HG03432 (cell line): ENCODE data around the gene ANKMY1.
A peak's percentile ranks its signal among the peaks of the same experiment; 100 is the strongest.
"Not testable (repeated sequence)": the region's sequence is repeated elsewhere in the genome, so short reads cannot be mapped to it uniquely, and the experiment has no call there.

Experiments
- ATAC-seq: cut with Tn5 transposase; IDR thresholded peaks from one replicate; pipeline ENCODE4 v1.9.1; 2021; ENCODE audit warnings: mild to moderate bottlenecking, moderate library complexity; ENCODE audit not compliant: unreplicated experiment

ANKMY1 gene

DNA sequence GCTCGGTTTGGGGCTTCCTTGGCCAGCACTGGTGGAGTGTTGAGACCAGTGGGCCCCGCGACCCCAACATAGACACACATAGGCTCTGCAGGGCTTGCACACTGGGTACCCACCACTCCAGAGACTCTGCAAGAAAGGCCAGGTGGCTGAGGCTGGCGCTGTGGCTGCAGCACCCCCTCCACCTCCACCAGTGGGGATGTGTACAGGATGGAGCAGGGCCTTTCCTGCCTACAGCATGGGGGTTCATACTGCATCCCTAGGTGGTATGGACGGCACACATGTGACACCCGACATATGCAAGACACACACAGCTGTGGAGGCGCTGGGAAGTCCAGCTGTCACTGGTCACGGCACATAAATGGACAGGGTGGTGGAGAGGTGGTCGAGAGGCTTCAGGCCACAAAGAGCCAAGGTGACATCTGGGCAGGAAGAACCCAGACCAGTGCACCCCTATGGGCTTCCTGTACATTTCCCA is 11.8 kb upstream of the ANKMY1 start:
- ATAC-seq = no peak

DNA sequence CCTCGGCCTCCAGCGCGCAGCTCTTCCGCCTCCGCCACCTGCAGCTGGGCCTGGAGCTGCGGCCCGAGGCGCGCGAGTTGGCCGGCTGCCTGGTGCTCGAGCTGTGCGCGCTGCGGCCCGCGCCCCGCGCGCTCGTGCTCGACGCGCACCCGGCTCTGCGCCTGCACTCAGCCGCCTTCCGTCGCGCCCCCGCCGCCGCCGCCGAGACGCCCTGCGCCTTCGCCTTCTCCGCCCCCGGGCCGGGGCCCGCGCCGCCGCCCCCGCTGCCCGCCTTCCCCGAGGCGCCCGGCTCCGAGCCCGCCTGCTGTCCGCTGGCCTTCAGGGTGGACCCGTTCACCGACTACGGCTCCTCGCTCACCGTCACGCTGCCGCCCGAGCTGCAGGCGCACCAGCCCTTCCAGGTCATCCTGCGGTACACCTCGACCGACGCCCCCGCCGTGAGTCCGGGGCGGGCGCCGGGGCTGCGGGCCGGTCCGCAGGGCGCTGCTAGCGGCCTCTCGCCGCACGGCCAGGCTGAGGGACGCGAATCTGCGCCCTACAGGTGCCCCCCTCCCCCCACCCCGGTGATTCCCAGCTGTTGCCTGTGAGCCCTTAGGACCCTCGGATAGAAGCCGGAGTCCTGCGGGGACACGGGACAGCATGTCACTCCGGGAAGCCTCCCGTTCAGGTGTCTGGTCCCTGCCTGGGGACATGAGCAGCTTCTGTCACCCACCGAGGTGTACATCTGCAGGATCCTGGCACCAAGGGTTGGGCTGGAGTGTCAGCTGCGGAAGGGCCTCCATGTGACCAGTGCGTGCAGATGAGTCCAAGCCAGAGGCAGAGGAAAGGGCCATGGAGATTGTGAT is 11.1 kb upstream of the ANKMY1 start:
- peak; percentile 23 for ATAC-seq

DNA sequence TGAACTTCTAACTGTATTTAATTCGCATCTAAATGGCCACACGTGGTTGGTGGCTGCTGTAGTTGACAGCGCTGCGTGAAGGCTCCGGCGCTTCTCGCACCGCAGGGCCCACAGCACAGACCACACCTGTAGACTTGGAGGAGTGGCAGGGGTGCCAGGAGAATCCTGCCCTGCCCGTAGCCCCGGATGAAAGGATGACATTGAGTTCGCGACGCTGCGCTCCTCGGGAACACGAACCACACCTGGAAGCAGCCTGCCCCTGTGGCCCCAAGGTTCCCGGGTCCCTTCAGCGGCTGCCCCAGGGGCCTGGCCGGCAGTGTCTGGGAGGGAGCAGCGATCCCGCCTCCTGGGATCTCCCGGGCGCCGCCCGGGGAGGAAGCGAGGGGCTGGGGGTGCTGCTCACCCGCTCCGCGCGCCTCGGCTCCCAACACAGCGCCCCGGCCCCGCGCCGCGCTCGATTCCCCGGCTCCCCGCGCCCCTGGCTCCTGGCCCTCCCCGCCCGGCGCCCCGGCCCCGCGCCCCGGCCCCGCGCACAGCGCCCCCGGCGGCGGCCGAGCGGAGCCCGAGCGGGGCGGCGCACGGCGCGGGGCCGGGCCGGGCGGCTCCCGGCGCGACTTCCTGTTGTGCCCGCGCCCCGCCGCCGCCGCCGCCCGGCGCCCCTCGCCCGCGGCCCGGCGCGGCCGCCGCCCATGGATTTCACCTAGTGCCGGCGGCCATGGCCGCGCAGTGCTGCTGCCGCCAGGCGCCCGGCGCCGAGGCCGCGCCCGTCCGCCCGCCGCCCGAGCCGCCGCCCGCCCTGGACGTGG is 10.3 kb upstream of the ANKMY1 start, which contains the start of gene RNPEPL1:
RNPEPL1 (plus strand) TSS at position 613 of the 806 bp plus-strand sequence; CDS start at position 716, 103 bp downstream.
- peak; percentile 38 for ATAC-seq

DNA sequence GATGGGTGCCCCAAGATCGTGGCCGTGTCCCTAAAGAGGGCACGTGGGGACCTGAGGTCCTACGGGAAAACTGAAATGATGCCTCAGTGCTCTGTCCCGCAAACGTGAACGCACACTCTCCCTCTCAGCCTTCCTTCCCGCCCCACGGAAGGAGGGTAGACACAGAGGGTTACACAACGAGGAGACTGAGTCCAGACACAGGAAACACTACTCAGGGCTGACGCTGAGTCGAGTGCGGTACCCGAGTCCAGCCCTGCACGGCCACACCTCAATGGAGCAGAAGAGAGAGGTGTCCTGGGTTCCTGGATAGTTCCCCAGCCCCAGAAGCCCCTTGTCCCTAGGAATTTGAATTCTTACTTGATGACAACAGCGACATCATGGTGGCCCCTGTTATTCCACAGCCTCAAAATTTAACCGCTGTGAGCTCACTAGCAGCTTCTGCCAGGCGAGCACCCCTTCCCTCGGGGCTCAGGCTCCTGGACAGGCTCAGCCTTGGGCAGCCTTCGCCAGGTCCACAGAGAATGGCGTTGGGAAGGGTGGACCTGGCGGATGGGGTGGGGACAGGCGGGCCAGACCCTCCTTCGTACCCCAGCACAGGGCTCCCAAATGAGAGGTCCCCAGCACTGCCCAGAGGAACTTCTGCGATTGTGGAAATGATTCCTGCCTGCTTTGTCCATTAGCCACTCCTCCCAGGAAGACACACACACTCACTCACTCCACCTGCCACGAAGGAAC is 9.5 kb upstream of the ANKMY1 start:
- no peak for ATAC-seq

DNA sequence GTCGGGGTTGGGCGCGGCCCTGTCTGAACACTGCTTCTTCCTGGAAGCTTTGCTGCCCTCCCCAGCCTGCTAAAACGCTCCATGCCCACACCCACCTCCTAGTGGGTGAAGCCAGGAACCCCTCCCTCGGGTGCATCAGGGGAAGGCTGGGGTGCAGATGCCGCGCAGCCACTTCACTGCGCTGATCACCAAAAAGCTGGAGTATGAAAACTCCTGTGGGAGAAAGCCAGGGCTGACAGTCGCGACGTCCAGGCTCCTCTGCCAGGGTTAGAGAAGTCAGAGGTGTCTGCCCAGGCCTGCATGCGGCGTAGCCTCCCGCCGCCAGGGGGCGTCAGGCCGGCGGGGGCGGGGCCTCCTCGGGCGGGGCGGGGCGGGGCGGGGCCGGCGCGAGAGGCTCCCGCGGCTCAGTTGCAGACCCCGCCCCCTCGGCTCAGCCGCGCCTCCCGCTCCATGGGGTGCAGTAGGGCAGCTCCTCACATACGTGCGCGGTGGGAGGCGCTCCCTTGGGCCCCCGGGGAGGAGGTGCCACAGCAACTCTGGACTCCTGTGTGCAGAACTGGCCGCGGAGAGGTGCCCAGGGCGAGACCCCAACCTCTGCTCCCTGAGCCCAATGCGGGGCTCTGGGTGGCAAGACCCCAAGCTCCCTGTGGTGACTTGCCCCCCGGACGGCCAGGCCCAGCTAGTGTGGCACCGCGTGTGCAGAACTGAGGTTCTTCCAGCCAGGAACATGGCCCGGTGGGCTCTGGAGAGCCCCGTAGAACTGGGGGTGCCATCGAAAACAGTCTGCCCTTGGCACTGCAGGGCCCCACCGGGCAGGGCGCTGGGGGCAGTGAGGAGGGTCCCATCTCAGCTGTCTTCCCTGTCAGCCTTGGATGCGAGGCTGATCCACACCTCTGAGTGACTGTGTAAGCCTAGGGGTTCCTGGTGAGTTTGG is 8.7 kb upstream of the ANKMY1 start:
- ATAC-seq = peak; percentile 51

DNA sequence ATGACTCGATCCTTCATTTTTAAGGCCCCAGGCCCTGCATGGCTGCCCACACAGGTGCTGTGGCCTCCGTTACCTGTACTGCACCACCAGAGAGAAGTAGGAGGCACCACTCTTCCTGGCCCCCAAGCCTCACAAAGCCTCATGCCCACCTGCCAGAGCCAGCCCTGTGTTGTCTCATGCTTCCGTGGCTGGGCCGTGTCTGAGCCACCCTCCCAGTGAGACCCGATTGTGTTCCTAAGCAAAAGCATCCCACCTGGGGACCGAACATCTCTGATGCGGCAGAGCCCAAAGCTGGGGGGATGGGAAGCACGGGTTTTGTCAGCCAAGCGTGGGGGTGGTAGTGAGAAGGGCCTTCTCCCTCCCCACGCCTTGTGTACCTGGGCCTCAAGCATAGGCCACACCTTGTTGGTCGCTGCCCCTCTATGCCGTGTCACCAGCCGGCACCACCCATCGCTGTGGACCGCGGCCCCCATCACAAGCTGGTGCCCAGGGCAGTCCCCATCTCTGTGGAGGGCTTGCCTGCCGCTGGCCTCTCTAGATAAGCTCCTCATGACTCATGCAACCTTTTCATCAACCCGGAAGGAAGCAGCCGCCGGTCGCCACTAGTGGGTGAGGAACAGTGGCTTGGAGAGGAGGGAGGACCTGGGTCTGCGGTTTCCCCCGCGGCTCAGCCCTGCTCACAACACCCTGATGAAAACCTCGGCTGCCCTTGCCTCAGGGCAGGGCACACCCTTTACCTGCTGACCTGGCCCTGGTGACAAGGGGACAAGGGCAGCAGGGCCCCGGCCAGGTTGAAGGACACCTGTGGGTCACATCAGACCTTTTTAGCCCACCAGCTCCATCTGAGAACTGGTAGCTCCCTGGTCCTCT is 7.8 kb upstream of the ANKMY1 start:
- peak; percentile 36 for ATAC-seq

DNA sequence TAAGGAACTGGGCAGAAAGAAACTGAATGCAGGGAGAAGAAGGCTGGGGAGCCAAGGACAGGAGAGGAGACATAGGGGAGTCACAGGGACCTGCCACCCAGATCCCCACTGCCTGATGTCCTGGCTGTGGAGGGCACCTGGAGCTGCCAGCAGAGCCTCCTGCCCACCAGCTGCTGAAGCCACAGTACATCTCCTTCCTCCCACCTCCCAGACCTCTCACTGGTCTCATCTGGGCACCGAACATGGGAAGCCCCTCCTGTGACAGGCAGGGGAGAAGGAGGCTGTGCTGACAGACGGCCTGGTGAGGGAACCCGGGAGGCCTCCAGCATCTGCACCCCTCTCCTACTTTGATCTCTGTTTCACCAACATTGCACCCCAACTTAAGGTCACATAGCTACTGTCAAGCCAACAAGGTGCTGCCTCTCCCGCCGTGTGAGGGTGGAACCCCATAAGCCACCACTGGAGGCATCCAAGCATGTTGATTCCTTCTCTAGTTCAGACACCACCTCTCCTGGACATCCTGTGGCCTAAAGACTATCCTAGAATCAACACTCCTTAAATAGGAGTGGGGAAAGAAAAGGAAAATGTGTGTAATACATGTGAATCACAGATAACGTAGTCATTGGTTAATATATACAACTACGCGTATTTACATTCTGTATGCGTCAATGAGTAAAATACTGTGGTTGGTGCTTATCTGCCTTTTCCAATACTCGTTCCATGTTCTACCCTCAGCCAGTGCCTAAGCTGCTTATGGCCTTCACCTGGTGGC is 7.0 kb upstream of the ANKMY1 start:
- ATAC-seq = no peak

DNA sequence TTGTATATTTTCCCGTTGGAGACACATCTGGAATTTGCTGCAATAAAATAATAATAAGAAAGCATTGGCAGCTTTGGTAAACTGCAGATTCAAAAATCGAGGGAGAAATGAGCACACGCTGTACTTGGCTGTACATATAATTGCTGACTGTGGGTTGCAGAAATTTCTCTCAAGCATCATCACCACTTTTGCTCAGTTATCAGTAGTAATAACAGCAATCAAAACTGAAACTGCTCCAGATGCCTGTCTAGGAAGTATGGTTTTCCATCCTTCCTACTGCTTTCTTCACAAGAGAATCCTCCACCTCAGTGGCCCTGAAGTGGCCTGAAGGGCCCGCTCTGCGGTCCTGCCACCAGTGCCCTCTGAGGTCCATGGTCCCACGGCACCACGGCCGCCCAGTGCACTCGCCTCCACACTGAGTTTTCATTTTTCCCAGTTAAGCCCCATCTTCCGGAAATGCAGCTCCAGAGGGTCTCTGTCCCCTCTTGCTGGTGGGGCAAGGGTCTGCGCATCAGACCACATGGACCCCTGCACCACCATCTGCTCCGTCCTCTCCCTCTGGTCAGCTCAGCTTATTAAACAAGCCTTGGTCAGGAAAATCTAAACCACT is 6.3 kb upstream of the ANKMY1 start:
- ATAC-seq = no peak

DNA sequence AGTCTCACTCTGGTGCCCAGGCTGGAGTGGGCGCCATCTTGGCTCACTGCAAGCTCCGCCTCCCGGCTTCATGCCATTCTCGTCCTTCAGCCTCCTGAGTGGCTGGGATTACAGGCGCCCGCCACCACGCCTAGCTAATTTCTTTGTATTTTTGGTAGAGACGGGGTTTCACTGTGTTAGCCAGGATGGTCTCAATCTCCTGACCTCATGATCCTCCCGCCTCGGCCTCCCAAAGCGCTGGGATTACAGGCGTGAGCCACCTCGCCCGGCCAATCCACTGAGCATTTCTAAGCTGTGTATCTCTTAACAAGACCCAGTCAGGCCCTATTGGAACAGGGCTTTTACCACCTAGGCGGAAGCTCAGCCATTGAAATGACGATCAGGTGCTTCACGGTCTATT is 5.4 kb upstream of the ANKMY1 start:
- not testable (repeated sequence) for ATAC-seq

DNA sequence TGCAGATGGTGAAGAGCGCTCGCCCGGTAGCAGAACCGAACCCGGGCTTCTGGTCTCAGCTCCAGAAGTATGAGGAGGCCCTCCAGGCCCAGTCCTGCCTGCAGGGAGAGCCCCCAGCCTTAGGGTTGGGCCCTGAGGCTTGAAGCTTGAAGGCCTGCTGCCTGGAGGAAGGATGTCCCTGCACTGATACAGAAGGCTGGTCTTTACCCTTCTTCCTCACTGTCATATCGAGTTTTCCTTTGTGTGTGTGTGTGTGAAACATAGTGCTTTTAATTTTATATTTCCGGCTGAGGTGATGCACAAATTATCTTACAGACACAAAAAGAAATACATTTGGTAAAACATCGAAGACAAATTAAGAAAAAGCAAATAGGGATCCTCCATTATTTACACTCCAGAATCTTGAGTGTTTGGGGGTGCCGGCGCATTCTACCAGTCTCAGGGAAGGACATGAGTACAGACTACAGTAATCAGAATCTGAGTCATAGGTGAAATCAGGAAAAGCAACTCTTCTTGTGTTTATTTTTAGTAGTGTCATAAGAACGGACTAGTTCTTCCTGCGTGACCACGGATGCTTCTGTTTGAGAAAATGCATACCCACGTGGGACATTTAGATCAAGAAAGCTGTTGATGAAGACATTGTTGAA is 3.7 kb upstream of the ANKMY1 start:
- ATAC-seq = peak; percentile 0

DNA sequence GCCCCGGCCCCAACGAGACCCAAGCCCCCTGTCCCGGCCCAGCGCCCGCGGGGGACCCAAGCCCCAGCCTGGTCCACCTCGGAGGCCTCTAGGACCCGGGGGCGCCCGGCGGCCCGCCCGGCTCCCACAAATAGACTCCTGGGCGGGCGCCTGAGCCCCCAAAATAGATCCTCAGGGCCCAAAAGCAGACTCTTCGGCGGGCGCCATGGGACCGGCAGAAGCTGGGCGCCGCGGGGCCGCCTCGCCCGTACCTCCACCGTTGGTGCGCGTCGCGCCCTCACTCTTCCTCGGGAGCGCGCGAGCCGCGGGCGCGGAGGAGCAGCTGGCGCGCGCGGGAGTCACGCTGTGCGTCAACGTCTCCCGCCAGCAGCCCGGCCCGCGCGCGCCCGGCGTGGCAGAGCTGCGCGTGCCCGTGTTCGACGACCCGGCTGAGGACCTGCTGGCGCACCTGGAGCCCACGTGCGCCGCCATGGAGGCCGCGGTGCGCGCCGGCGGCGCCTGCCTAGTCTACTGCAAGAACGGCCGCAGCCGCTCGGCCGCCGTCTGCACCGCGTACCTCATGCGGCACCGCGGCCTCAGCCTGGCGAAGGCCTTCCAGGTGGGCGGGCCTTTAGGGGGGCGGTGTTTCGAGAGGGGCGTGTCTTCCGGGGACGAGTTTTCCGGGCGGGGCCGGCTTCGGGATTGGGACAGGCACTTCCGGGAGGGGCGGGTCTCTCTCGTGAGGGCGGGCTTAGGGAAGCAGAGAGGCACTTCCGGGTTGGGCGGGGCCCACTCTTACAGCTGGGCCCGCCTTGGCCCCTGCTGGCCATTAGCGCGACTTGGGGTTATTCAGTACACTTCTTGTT is 2.9 kb upstream of the ANKMY1 start:
- peak; percentile 59 for ATAC-seq

DNA sequence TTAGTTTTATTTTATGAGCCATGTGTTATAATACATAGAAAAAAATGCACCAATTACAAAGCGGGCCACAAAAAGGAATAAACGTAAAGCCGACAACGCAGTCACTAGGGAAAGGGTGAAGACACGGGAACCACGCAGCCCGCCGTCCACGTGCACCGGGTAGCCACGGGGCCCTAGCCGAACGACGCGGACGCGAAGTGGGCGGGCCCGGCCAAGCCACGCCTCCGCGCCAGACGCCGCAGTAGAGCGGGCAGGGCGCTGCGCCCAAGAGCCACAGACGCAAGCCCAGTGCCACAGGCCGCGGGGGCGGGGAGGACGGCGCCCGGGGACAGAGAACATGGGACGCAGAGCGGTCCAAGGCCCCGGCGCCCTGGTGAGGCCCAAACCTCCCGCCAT is 2.3 kb upstream of the ANKMY1 start, which contains the start of gene DUSP28:
DUSP28 (plus strand) TSS at position 274 of the 396 bp plus-strand sequence. CDS start 328 bp downstream, outside the sequence.
- ATAC-seq = peak; percentile 68

DNA sequence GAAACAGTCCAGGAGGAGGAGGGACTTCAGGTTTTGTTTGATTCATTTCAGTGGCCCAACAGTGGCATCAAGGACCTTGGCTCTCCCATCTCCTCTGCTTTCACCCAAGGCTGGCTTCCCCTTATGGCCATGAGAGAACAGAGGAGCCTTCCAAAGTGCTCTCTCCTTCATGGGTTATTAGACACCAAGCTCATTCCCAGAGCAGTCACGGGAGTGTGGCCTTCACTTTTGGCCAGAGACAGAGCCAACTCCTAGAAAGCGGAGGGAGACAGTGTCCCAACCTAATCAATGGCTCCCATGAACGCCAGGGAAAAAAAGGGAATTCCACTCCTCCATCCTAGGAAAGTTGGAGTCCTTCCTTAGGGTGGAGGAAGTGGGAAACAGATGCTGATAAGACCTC is 1.5 kb upstream of the ANKMY1 start:
- no peak for ATAC-seq

DNA sequence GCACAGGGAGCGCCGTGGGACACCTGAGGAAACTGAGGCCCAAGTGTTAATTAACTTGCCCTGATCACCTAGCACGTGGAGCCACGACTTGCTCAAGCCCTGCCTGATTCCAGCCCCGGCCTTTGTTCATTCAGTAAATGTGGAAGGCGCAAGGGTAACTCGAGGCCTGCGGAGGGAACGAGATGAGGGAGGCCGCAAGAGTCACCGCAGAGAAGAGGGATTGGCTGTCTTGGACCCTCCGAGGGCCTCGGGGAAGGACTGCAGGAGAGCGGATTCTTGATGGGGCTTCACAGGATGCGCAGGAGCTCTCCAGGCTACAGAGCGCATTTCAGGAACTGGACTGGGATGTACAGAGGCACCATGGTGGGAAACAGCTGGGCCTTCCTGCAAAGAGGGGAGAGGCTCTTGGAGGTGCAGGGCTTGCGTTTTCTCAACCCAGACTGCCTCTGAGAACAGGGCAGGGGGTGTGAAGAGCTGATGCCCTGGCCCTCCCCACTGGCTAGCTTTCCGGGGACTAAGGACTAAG is 511 bp upstream of the ANKMY1 start:
- ATAC-seq = no peak

DNA sequence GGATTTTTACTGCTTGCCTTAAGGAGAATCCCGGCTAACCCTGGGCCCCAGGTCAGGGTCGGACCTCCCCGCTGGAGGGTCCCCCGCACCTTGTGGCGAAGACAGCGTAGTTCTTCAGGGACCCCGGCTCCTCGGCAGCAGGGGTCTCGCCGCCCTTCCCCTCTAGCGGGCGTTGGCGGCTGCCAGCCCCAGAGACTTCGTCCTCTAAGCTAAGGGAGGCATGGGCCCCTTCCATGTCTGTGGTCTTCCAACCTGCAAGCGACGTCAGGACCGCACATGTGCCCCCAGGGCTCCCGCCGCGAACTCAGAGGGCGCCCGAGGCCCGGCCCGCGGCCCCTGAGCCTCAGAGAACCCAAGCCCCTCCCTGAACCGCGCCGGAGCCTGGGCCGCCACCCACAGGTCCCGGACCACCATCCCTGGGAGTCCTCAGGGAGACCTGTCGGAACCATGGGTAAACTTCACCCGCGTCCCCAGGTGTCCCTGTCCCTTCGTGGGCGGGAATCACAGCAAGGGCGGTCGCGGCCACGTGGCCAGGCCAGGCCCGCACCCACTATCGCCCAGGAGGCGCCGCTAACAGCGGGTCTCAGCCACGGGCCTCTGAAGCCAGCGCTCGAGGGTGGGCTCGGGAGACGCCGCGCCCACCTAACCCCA is 562 bp downstream of the ANKMY1 start:
- no peak for ATAC-seq
